Keratinocyte (primary cell): ENCODE data around the gene STK32C.

ENCODE experiments used
- EZH2 ChIP-seq: IDR thresholded peaks from one replicate; pipeline ENCODE4 v1.6.1; 2012; ENCODE audit warnings: inconsistent platforms, mild to moderate bottlenecking, low read length, moderate library complexity
- TF ChIP-seq, protein P1 (sequence below), 3 experiments: IDR thresholded peaks in 1 of 3; conservative IDR thresholded peaks in 1 of 3; optimal IDR thresholded peaks in 1 of 3; 2 replicates in 2 of 3; 3 replicates in 1 of 3; pipeline versions ENCODE3 to v1.5.1; 2011; ENCODE audit warnings: low read length in 3 of 3, mild to moderate bottlenecking in 3 of 3, moderate library complexity in 2 of 3, control low read depth in 1 of 3, inconsistent platforms in 1 of 3; ENCODE audit not compliant: insufficient read depth in 2 of 3; ENCODE audit errors: extremely low read depth in 1 of 3

DNA sequence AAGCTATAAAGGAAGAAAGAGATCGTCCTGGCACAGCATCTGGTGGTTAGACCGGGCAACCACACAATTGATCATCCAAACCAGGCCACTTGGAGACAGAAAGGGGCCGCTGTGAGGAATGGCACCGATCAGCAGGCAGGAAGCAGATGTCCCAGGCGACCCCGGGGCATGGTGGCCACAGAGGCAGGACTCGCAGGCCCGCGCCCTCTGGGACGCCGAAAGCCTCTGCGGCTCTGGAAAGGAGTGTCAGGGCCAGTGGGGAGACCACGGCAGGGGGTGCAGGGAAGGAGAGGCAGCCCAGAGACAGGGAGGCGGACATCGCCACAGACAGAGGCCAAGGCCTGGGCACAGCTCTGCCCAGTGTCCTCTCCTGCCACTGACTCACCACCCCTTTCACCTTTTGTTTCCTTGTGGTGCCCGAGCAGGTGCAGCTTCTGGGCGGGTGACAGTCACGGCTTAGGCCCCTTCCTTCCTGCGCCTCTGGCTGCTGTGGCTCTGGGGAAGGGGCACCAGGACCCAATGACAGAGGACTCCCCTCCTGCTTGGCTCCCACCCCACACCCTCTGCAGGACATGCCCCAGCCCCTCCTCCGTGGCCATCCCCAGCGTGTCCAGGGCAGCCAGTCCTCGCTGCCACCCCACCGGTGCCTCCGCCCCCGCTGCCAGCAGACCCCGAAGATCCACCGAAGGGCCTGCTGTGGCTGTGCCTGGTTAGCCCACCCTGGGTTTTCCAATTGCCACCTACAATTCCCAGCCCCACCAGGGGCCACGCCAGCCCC lies 10.9 kb downstream of the STK32C start:
- TF ChIP-seq, protein P1, sequence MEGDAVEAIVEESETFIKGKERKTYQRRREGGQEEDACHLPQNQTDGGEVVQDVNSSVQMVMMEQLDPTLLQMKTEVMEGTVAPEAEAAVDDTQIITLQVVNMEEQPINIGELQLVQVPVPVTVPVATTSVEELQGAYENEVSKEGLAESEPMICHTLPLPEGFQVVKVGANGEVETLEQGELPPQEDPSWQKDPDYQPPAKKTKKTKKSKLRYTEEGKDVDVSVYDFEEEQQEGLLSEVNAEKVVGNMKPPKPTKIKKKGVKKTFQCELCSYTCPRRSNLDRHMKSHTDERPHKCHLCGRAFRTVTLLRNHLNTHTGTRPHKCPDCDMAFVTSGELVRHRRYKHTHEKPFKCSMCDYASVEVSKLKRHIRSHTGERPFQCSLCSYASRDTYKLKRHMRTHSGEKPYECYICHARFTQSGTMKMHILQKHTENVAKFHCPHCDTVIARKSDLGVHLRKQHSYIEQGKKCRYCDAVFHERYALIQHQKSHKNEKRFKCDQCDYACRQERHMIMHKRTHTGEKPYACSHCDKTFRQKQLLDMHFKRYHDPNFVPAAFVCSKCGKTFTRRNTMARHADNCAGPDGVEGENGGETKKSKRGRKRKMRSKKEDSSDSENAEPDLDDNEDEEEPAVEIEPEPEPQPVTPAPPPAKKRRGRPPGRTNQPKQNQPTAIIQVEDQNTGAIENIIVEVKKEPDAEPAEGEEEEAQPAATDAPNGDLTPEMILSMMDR (optimal IDR thresholded peaks at IDR 0.05 in 1 of 3, IDR thresholded peaks at IDR 0.05 in 1 of 3, conservative IDR thresholded peaks at IDR 0.05 in 1 of 3; ENCODE audit: extremely low read depth in 1 of 3, insufficient read depth in 2 of 3, low read length in 3 of 3): no peak
- no peak for TF ChIP-seq EZH2
